HG02852 (cell line): ENCODE results near the gene EPB41L4B.

ENCODE experiments used
- ATAC-seq: cut with Tn5 transposase; IDR thresholded peaks from one replicate; pipeline ENCODE4 v1.9.1; 2021; ENCODE audit warnings: mild to moderate bottlenecking, moderate library complexity; ENCODE audit not compliant: unreplicated experiment

The EPB41L4B gene

DNA sequence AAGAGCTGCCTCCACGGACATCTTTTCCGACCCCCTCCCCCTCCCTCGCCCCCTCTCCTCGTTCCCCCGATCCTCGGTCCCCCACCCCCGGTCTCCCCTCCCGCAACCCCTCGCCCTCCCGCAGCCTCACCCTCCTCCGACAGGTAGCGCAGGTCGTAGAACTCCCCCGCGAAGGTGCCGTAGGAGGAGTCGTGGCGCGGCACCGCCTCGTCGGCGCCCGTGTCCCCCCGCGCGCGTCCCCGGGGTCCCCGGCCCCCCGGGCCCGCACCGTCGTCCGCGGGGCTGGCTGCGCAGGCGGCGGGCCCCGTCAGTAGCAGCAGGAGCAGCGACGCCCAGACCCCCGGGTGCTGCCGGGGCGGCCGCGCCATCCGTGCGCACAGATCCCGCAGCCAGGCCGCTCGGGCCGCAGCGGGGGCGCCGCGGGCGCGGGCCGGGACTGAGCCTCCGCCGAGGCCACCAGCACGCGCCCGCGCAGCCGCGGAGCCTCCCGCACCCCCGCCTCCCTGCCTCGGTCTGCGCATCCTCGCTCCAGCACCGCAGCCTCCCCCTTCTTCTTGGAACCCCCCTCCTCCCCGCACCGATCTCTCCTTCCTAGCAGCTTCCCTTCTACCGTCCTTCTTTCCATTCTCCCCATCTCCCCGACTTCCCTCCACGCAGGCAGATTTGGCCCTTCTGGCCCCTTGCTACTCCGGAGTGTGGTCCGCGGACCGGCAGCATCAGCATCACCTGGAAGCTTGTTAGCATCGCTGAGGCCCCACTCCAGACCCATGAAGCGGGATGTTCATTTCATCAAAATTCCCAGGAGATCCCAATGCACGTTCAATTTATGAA, 153.9 kb downstream of the EPB41L4B start, which contains the start of gene FRRS1L:
FRRS1L (minus strand) TSS at position 479 of the 831 bp plus-strand sequence; CDS start at position 368, 111 bp downstream.
- no peak for ATAC-seq

DNA sequence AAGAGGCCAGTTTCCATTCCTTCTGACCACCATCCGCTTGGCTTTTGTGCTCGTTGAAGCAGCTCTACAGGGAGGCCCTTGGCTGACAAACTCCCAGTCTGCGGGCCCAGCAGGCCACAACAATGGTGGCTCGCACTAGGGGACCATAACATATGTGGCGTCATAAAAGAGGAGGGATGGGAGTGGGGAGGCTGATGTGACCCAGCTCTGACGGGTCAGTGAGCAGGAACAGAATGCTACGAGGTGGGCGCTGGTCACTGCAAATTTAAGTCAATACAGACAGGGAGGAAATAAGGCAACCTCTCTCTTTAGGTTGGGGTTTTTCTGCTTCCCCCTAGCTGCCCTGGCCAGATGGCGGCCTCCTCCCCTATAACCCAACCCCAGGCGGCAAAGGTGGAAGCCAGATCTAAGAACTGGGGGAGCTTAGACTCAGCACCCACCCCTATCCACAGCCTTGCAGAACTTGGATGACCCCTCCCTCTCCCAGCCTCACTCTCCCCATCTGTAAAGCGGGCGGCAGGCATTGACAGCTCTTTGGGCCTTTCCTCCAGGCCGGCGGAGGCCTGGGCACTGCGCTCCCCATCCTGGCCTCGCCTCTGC, 154.6 kb downstream of the EPB41L4B start:
- no peak for ATAC-seq

DNA sequence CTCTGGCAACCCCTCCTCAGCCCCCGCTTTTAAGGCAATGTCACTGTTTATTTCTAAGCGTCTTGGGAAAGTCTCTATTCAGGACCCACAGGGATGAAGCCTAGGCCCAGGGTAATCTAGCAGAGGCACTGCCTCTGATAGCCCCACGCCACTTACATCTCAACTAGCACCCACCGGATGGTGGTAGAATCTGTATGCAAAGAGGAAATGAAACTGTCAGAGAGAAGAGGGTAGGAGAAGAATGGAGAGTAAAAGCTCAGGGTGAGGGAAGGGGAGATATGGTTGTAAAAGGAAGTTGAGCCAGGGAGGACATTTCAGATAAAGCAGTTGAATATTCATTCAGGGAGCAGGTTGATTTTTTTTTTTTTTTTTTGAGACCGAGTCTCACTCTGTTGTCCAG, 156.8 kb downstream of the EPB41L4B start:
- no peak for ATAC-seq

DNA sequence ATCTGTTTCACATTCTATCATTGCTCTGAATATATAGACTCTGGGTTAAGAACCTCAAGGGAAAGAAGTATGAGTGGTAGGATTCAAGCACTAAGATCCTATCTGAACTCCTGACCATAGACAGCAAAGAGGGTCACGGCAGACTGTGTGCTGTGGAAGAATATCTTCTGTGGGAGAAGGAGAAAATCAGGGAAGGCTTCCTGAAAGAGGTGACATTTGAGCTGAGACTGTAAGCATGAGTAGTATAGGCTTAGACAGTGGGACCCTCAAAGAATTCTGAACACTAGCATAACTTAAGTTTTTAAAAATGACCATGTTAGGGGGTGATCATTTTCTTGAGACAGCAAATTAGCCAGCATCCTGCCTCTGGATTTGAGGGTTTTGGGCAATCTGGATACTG, 157.7 kb downstream of the EPB41L4B start:
- no peak for ATAC-seq

DNA sequence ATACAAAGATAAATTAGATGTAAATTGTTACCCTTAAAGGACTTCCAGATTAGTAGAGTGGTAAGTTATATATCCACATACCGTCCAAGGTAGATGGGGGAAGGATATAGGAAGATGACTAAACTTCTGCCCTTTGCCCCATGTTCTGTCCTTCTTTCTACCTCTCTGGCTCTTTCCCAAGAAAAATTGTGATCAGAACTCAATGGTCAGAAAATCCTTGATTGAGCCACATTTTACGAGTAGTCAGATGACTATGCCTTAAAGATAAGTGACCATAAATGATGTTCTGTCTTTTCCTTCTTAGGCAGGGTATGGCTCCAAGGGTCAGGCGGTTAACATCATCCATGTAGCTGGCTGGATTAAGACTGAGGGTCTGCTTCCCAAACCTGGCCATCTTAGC, 158.2 kb downstream of the EPB41L4B start:
- no peak for ATAC-seq

DNA sequence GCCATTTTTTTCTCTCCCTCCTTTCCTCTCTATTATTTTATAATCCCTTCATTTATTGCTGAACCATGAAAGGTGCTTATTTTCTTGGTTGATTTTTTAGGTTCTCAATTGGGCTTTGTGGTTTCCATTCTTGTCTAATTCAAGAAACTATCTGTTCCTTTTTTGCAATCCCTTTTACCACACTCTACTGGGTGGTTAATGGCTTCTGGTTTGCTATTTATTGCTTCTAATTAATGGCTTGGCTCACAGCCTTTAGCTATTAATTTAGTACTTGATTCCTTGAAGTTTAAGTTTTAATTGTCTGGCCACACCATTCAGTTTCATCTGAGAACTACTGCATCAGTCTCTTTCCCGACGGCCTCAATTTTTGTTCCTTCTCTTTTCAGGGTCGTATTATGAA, 159.4 kb downstream of the EPB41L4B start:
- no peak for ATAC-seq

DNA sequence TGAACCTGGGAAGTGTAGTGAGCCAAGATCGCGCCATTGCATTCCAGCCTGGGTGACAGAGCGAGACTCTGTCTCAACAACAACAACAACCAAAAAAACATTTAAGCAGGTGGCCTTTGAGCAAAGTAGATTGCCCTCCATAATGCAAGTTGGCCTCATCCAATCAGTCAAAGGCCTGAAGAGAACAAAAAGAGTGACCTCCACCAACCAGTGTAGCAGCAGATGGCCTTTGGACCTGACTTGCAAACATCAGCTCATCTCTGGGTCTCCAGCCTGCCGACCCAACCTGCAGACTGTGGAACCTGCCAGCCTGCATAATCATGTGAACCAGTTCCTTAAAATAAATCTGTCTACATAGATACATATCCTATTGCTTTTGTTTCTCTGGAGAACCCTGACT, 161.3 kb downstream of the EPB41L4B start:
- no peak for ATAC-seq

DNA sequence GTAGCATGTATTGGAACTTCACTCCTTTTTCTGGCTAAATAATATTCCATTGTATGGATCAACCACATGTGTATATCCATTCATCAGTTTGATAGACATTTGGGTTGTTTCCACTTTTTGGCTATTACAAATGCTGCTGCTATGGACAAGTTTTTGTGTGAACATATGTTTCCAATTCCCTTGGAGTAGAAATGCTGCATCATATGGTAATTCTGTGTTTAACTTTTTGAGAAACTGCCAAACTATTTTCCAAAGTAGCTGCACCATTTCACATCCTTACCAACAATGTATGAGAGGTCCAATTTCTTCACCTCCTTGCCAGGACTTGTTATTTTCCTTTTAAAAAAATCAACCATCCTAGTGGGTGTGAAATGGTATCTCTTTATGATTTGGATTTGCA, 162.2 kb downstream of the EPB41L4B start:
- no peak for ATAC-seq

DNA sequence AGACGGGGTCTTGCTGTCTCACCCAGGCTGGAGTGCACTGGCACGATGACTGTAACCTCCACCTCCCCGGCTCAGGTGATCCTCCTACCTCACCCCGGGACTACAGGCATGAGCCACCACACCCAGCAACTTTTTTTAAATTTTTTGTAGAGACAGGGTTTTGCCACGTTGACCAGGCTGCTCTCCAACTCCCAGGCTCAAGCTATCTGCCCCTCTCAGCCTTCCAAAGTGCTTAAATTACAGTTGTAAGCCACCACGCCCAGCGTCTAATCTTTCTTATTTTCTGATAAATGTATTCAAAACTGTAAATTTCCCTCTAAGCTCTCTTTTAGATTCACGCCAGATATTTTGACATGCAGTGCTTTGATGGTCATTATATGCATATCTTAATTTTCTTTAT, 164.2 kb downstream of the EPB41L4B start:
- ATAC-seq = no peak

DNA sequence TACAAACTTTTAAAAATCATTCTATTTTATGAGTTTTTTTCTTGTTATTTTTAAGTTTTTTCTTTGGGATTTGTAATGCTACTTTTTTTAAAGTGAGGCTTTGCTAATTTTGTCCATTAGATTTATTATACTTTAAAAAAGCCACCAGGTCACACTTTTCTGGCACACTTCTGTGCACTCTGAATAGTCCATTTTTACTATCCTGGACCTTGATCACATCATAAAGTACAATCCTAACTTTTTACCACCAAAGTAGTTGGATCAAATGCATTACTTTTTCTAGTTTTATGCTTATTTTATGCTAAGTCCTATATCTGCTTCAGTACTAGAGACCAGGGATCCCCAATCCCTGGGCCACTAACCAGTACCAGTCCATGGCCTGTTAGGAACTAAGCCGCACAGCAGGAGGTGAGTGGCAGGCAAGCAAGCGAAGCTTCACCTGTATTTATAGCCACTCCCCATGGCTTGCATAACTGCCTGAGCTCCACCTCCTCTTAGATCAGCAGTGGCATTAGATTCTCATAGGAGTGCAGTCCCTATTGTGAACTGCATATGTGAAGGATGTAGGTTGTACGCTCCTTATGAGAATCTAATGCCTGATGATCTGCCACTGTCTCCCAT, 169.8 kb downstream of the EPB41L4B start:
- no peak for ATAC-seq

DNA sequence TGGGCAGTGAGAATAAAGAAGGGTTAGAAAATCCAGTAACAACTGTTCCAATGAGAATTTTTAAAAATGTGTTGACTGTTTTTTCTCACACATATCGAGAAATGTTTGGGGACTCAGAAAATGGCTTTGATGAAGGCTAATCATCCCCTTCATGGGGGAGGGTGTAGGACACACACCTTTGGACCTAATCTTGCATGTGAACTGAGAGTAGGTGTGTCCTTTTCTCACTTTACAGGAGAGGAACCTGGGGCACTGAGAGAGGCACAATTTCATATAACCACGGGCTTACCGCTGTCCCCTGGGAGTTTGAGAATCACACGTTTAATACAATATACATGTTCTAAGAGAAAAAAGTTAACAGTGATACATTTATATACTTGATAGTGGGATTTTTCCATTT, 171.1 kb downstream of the EPB41L4B start:
- no peak for ATAC-seq

DNA sequence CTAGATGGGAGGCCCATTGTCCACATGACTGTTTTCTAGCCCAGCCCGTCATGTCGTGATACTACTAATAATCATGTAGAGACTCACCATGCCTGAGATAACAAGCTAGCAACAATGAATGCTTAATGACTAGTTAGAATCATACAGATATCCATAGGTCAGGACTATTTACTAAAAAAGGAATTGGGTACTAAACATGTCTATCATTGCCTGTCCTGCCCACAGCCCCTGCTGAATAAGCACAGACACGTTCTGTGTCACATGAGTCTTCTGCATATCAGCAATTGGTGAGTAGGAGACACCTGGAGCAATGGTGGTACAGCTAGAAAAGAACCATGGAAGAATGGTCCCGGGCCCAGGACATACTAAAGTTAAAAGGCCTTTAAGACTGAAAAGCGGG, 171.8 kb downstream of the EPB41L4B start:
- ATAC-seq = no peak

DNA sequence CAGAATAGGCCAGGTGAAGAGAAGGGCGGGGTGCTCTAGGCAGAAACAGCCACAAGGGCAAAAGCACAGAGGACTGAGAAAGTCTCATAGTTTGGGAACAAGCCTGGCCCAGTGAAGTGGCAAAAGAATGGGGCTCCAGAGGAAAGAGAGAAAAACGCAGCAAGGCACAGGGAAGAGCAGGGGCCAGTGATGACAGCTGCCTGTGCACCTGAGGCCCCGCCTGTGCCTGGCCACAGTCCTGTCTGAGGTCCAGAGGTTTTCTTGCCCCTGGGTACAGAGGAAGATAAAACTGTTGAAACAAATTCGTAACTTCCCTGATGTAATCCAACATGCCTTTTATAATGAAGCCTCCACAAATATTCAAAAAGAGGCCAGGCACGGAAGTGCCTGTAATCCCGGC, 175.8 kb downstream of the EPB41L4B start:
- ATAC-seq = no peak

DNA sequence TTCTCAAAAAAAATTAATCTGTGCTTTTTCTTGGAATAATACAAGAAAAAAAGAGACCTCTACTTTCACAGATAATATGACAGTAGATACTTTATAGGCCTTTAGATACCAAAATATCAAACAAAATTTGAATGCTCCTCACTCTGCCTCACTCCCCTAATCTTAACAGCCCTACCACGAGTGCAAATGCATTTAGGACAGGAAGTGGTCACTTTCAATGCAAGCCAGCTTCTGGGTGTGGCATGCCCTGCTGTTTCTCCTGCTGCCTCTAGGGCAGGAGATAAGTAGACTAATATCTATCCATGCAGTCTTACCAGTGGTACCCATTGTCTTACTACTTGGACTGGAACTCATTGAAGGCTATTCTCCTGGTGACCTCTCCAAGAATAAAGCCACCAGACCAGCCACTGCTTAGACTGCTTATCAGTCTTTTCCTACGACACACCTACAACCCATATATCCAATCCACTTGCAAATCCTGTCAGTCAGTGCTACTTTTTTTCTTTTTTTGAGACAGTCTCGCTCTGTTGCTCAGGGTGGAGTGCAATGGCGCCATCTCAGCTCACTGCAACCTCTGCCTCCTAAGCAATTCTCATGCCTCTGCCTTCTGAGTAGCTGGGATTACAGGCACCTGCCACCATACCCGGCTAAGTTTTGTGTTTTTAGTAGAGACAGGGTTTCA, 176.8 kb downstream of the EPB41L4B start:
- peak; percentile 90 for ATAC-seq

DNA sequence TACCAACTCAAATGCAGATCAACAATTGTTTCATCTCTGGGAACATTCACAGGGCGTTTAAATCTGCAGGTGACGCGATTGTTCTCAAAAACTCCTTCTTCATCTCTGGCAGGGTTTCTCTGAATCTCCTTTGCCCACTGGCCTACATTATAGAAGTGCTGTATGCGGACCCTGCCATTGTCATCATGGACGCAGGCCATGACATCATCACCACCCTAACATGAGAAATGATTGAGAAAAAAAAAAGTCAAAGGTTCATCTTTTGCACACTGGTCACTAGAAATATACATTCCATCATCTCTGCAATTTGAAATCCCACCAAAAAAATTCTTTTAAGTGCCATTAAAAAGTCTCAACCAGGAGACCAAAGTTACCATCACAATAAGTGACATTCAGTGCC, 179.5 kb downstream of the EPB41L4B start:
- ATAC-seq = no peak

DNA sequence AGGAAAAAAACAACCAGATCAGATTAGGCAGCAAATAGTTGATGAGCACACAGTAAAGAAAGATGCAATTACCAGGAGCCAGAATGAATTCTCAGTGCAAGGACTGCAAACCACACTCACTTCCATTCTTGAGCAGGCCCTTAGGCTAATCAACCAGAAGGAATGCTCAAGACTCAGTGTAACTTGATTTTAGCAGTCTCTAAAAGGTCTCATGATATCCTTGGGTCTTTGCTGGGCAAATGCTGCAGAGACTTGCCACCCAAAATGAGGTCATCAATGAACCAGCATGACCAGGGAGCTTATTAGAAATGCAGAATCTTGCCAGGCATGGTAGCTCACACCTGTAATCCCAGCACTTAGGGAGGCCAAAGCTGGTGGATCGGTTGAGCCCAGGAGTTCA, 181.0 kb downstream of the EPB41L4B start:
- ATAC-seq = no peak

DNA sequence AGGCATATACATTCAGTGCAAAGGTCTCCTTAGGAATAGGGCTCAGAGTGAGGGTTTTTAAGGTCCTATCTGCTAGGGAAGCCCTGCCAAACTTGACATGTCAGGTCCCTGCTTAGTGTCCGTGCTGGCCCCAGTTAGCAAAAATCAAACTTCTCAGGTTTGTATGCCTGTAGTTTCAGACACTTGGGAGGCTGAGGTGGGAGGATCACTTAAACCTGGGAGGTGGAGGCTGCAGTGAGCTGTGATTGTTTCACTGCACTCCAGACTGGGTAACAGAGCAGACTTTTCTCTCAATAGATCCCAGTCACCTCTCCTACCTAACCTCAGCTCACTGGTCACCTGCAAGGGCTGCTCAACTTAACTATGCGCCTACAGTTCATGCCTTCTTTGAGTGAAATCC, 182.4 kb downstream of the EPB41L4B start:
- no peak for ATAC-seq

DNA sequence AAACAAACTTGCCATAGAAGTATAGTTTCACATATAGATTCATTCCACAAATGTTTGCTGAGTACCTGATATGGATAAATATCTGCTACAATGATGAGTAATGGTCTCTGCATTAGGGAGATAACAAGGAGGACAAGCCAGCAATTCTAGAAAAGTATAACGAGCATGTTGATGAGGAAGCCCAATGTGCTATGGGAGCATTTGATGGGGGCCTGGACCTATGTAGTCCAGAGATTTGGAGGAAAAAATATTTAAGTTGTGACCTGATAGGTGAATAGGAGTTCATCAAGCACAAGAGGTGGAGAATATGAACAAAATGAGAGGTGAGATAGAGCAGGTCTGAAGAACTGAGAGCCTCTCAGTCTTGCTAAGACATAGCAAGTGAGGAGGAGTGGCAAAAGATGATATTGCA, 186.7 kb downstream of the EPB41L4B start:
- no peak for ATAC-seq

DNA sequence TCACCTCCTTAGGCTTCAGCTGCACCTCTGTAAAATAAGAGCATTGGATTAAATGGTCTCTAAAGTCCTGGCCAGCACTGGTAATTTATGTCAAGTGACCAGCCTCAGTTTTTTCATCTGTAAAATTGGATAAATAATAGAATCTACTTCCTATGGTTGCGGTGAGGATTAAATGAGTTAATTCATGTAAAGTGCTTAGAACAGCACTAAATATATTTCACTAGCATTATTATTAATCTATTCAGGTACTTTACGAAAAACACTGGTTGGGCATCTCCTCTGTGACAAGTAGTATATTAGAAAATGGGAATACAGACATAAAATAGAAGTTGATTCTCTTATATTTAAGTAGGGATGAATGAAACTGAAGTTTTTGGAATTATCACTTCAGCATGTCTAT, 187.3 kb downstream of the EPB41L4B start:
- ATAC-seq = no peak

DNA sequence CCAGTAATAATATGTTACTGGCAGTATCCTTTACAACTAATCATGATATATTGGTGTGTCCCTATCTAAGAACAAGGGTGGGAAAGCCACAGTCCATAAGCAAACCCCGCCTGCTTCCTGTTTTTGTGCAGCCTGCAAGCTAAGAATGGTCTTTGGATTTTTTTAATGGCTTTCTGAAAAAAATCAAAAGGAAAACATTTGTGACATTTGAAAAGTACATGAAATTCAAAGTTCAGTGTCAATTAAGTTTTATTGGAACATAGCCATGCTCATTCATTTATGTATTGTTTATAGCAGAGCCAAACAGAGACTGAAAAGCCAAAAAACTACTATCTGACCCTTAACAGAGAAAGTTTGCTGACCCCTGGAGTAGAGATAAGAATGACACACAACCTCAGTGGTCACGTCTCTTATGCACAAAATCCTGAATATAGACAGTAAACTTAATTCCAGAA, 188.3 kb downstream of the EPB41L4B start:
- ATAC-seq = no peak

DNA sequence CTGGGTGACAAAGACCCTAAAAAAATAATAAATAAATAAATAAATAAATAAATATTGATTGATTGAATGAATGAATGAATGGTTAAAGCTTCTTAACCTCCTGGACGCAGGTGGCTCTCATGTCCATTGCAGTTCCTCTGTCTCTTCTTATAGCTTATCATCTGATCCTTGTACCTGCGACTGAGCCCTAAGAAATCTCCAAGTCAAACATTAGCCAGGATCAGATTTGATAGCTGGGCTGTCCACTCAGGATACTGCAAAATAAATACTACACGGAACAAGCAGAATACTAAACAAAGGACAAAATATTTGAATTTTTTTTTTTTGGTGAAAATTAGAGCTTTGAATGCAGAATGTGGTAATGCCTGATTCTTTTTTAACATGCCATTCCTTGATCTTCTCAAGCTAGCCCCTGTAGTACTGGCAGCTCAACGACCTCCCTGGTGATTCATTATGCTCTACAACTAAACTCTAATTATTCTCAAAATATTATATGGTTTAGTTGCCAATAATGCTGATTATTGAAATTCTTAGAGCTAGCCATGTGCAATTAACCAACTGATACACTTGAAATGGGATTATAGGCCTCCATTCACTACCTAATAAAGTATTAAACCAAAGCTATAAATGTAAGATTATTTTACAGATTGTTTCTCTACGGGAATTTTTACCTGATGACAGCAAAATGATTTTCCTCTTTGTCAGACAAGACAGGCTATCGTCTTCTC, 191.2 kb downstream of the EPB41L4B start:
- ATAC-seq = no peak
